PC-9 (cell line): ENCODE results near the gene GRM8. TPM values are rescaled to one million over a fixed set of nuclear protein-coding genes. Genes with fewer than 3 reads are reported as not detected.

Source experiments
- BruUV-seq: library from RNA; stranded (reverse); fragments of 400-500 nt; replicated peaks from 2 replicates; lab custom pipeline; 2021; lab: Mats Ljungman, UMichigan
- CTCF ChIA-PET: fragments of 300-600 bp; sonication (Branson Sonifier 250); formaldehyde crosslinking; loops from one replicate; lab custom pipeline; 2022; ENCODE audit warnings: antibody characterized with exemption; lab: Charles Lee
- POLR2A ChIA-PET: fragments of 300-600 bp; sonication (Branson Sonifier 250); formaldehyde crosslinking; loops from one replicate; lab custom pipeline; 2022; ENCODE audit warnings: antibody characterized with exemption; ENCODE audit not compliant: unreplicated experiment; lab: Charles Lee
- DNase-seq, 2 experiments: peaks; one replicate each; pipeline versions ENCODE4 v3.0.0 to v3.0.0-alpha.2; 2015 to 2022; ENCODE audit warnings: mixed read lengths in 1 of 2
- H2AFZ ChIP-seq: fragments of 200-600 bp; sonication (generic); 2 replicates; pipeline ENCODE4 v1.8.1; 2017; ENCODE audit warnings: antibody characterized with exemption
- H3F3A ChIP-seq: fragments of 200-600 bp; sonication (generic); 2 replicates; pipeline ENCODE4 v1.8.1; 2017; ENCODE audit warnings: antibody characterized with exemption, mild to moderate bottlenecking, low read depth; ENCODE audit not compliant: insufficient read depth
- H3K27ac ChIP-seq: fragments of 200-600 bp; sonication (generic); 2 replicates; pipeline ENCODE4 v1.6.1; 2016; ENCODE audit warnings: mixed run types
- H3K27me3 ChIP-seq: fragments of 200-600 bp; sonication (generic); 2 replicates; pipeline ENCODE4 v1.6.1; 2016; ENCODE audit warnings: low read depth, mixed run types; ENCODE audit not compliant: insufficient read depth
- H3K36me3 ChIP-seq: fragments of 200-600 bp; sonication (generic); 2 replicates; pipeline ENCODE4 v1.6.1; 2016; ENCODE audit warnings: low read depth, mixed run types
- H3K4me1 ChIP-seq: fragments of 200-600 bp; sonication (generic); replicated peaks from 2 replicates; pipeline ENCODE4 v1.6.1; 2016; ENCODE audit warnings: mixed run types; ENCODE audit not compliant: insufficient read depth
- H3K4me2 ChIP-seq: fragments of 200-600 bp; sonication (generic); 2 replicates; pipeline ENCODE4 v1.6.1; 2017; ENCODE audit warnings: mixed run types
- H3K4me3 ChIP-seq: fragments of 200-600 bp; sonication (generic); 2 replicates; pipeline ENCODE4 v1.6.1; 2016; ENCODE audit warnings: mixed run types
- H3K79me2 ChIP-seq: fragments of 200-600 bp; sonication (generic); 2 replicates; pipeline ENCODE4 v1.6.1; 2017; ENCODE audit warnings: low read depth, mixed run types
- H3K9me2 ChIP-seq: fragments of 200-600 bp; sonication (generic); 2 replicates; pipeline ENCODE4 v1.8.1; 2017; ENCODE audit warnings: mild to moderate bottlenecking; ENCODE audit not compliant: insufficient read depth
- H3K9me3 ChIP-seq: fragments of 200-600 bp; sonication (generic); 2 replicates; pipeline ENCODE4 v1.8.1; 2016; ENCODE audit warnings: low read depth; ENCODE audit not compliant: insufficient read depth
- H4K20me1 ChIP-seq: fragments of 200-600 bp; sonication (generic); 2 replicates; pipeline ENCODE4 v1.8.1; 2017; ENCODE audit not compliant: insufficient read depth
- EZH2 ChIP-seq: fragments of 200-600 bp; sonication (generic); IDR thresholded peaks from 2 replicates; pipeline ENCODE4 v1.8.0; 2017; ENCODE audit warnings: antibody characterized with exemption, low read depth
- intact Hi-C: fragments of 100-400 bp; cut with micrococcal nuclease; formaldehyde crosslinking; loops from one replicate; pipeline ENCODE4 v1.10.0; 2022; ENCODE audit not compliant: unreplicated experiment
- total RNA-seq: library from RNA; stranded (reverse); gene quantifications from 2 replicates; pipeline ENCODE4 v1.2.3, GENCODE V29; 2021
- TF ChIP-seq, protein P1 (sequence below): fragments of 200-600 bp; sonication (generic); conservative IDR thresholded peaks from 2 replicates; pipeline ENCODE4 v1.6.1; 2017; ENCODE audit warnings: mixed run types, antibody characterized with exemption, mild to moderate bottlenecking, moderate library complexity

The GRM8 gene
- total RNA-seq, 1 experiment from 2014 or later = not detected

- no peak overlapping the region for H2AFZ ChIP-seq
- H3K4me2 ChIP-seq = no peak overlapping the region
- H3K4me3 ChIP-seq = no peak overlapping the region
- intact Hi-C loops = no loop called here
- H4K20me1 ChIP-seq = no peaks in the 10 kb centered on the region
- H3K9me3 ChIP-seq = no peaks in the 10 kb centered on the region
- CTCF ChIA-PET = no interaction called here
- H3K36me3 ChIP-seq = no peaks in the 10 kb centered on the region
- H3K4me1 ChIP-seq = no peaks in the 10 kb centered on the region
- TF ChIP-seq, protein P1, sequence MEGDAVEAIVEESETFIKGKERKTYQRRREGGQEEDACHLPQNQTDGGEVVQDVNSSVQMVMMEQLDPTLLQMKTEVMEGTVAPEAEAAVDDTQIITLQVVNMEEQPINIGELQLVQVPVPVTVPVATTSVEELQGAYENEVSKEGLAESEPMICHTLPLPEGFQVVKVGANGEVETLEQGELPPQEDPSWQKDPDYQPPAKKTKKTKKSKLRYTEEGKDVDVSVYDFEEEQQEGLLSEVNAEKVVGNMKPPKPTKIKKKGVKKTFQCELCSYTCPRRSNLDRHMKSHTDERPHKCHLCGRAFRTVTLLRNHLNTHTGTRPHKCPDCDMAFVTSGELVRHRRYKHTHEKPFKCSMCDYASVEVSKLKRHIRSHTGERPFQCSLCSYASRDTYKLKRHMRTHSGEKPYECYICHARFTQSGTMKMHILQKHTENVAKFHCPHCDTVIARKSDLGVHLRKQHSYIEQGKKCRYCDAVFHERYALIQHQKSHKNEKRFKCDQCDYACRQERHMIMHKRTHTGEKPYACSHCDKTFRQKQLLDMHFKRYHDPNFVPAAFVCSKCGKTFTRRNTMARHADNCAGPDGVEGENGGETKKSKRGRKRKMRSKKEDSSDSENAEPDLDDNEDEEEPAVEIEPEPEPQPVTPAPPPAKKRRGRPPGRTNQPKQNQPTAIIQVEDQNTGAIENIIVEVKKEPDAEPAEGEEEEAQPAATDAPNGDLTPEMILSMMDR = no peak
- TF ChIP-seq EZH2 = no peak
- BruUV-seq = no TSS peak
- DNase-seq = no peak
- no peaks in the 10 kb centered on the region for H3K79me2 ChIP-seq
- H3K27me3 ChIP-seq = no peaks in the 10 kb centered on the region; the same call in 1 of the 2 replicates
- H3F3A ChIP-seq = no peaks in the 10 kb centered on the region
- POLR2A ChIA-PET = no interaction called here
- H3K27ac ChIP-seq = no peak overlapping the region
- H3K9me2 ChIP-seq = no peaks in the 10 kb centered on the region
Measured at GRCh38 chr7:127287133-127287532, 34.4 kb upstream of the GRM8 start.

DNA sequence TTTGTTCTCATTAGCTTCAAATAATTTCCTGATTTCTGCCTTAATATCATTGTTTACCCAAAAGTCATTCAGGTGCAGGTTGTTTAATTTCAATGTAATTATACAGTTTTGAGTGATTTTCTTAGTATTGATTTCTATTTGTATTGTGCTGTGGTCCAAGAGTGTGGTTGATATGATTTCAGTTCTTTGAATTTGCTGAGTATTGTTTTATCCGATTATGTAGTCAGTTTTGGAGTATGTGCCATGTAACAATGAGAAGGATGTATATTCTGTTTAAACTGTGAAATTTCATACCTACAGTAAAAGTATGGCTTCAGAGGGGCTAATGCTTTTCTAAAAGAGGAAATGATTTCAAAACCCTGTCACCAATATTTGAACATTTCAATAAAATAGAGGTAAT, 17.4 kb upstream of the GRM8 start:
- TF ChIP-seq, protein P1 = no peak
- no peak for TF ChIP-seq EZH2
- BruUV-seq = no TSS peak
- no peak overlapping the region for H3K27ac ChIP-seq
- 0 out of 2 replicates have a peak, but pooled peaks cover 3% of the 10 kb centered on the region for H3K9me2 ChIP-seq
- H3K27me3 ChIP-seq = peaks cover 23% of the 10 kb centered on the region
- H4K20me1 ChIP-seq = no peaks in the 10 kb centered on the region; the same call in 1 of the 2 replicates
- H3F3A ChIP-seq = no peaks in the 10 kb centered on the region
- H3K4me1 ChIP-seq = no peaks in the 10 kb centered on the region
- ChIA-PET POLR2A (no interaction called here), CTCF (no interaction called here)
- no peak overlapping the region for H3K4me2 ChIP-seq
- no peaks in the 10 kb centered on the region for H3K79me2 ChIP-seq
- no peak for DNase-seq
- H2AFZ ChIP-seq = no peak overlapping the region
- H3K9me3 ChIP-seq = no peaks in the 10 kb centered on the region
- H3K4me3 ChIP-seq = no peak overlapping the region
- H3K36me3 ChIP-seq = no peaks in the 10 kb centered on the region
- intact Hi-C loops = no loop called here

DNA sequence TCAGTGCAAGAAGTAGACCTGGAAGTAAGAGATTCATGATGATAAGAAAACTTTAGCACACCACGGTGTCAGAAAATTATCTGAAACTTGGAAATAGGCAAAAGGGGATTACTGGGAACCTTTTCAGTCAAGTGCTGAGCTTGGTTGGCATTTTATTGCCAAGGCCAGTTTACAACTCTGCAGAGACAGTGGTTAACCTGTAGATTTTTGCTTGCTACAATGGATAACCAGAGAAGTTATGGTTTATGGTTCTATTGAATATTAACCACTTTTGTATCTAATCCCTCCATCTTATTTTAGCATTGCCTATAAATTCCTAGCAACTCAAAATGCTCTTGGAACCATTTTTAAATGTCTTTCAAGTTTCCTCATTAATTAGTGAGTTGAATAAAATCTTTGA, 13.3 kb upstream of the GRM8 start:
- Histone ChIP-seq H3K9me2 (0 out of 2 replicates have a peak, but pooled peaks cover 3% of the 10 kb centered on the region), H3K27me3 (peaks cover 52% of the 10 kb centered on the region), H3K4me1 (no peaks in the 10 kb centered on the region), H3K79me2 (no peaks in the 10 kb centered on the region), H3F3A (no peaks in the 10 kb centered on the region), H3K9me3 (no peaks in the 10 kb centered on the region), H3K36me3 (no peaks in the 10 kb centered on the region), H3K4me3 (no peak overlapping the region), H3K27ac (no peak overlapping the region), H4K20me1 (no peaks in the 10 kb centered on the region), H2AFZ (no peak overlapping the region), H3K4me2 (no peak overlapping the region)
- intact Hi-C loops = loop anchor here (10.0 kb wide), 1 partner anchor 249 kb away; no protein-coding TSS in a partner anchor
- TF ChIP-seq, protein P1 = no peak
- no peak for TF ChIP-seq EZH2
- ChIA-PET POLR2A (no interaction called here), CTCF (no interaction called here)
- no TSS peak for BruUV-seq
- DNase-seq = no peak
